Erythroblast (primary cell): ENCODE results near the gene PIGW.

Experiments used
- GATA1 ChIP-seq: IDR thresholded peaks from 2 replicates; pipeline ENCODE4 v1.6.1; 2011; ENCODE audit warnings: low read depth, mild to moderate bottlenecking, control low read depth, low read length, moderate library complexity
- POLR2A ChIP-seq: IDR thresholded peaks from 2 replicates; pipeline ENCODE4 v1.6.1; 2011; ENCODE audit warnings: mild to moderate bottlenecking, low read length

DNA sequence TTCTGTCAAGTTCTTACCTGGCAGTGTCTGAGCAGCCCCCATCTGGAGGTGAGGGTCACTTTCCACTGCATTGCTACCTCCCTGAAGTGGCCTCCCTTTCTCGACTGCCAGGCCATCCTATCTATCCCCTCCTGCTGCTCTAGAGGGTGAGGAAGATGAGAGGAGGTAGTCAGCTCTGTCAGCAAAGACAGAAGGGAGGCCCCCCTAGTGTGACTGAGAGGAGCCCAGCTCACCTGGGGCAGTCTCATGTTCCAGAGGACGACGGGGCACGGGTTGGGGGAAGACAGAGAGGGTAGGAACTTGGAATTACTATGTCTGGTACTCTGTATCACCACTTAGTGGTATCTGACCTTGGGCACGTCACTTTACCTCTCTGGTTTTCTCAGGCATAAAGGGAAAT, 22.1 kb upstream of the PIGW start:
- no peak for TF ChIP-seq POLR2A
- no peak for TF ChIP-seq GATA1
